Measurements from ENCODE around the gene RPL7L1.
"Not testable (repeated sequence)": the region's sequence is repeated elsewhere in the genome, so short reads cannot be mapped to it uniquely, and the experiment has no call there.

DNA sequence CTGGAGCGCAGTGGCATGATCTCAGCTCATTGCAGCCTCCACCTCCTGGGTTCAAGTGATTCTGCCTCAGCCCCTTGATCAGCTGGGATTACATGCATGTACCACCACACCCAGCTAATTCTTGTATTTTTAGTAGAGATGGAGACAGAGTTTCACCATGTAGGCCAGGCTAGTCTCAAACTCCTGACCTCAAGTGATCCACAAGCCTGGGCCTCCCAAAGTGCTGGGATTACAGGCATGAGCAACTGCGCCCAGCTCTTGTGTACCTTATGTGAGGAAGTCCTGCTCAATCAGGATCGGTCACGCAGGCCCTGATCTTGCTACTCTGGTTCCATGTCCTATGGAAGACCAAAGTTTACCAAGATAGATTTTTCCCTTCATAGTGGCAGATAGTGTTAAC lies 8.8 kb downstream of the RPL7L1 start:
- TF ChIP-seq POLR2AphosphoS5 (IDR thresholded peaks at IDR 0.05; ENCODE audit: low read depth, low read length); SPI1 (IDR thresholded peaks at IDR 0.05; ENCODE audit: low read depth, low read length); TAF1 (IDR thresholded peaks at IDR 0.05; ENCODE audit: low read depth, low read length); POLR2A (IDR thresholded peaks at IDR 0.05; ENCODE audit: low read depth, low read length); PAX5 (IDR thresholded peaks at IDR 0.05; ENCODE audit: insufficient read depth, low read length, severe bottlenecking); POU2F2 (IDR thresholded peaks at IDR 0.05; ENCODE audit: low read depth, low read length): not testable (repeated sequence)
